Suprapubic skin (tissue), 4 donors: Measurements from ENCODE around the gene ARHGEF17. TPM values are rescaled to one million over a fixed set of nuclear protein-coding genes. Genes with fewer than 3 reads are reported as not detected.
A peak's percentile ranks its signal among the peaks of the same experiment; 100 is the strongest.

Experiments
- DNase-seq, 2 donors: peaks; one replicate each; pipeline ENCODE4 v3.0.0-alpha.2; 2019; ENCODE audit warnings: low spot score in 2 of 2
- H3K27ac ChIP-seq: fragments of 200-600 bp; sonication (generic); one replicate; pipeline ENCODE4 v1.5.1; 2019
- H3K27me3 ChIP-seq: fragments of 200-600 bp; sonication (generic); one replicate; pipeline ENCODE4 v1.5.1; 2019
- H3K36me3 ChIP-seq: fragments of 200-600 bp; sonication (generic); one replicate; pipeline ENCODE4 v1.5.1; 2019
- H3K4me1 ChIP-seq: fragments of 200-600 bp; sonication (generic); one replicate; pipeline ENCODE4 v1.5.1; 2019
- H3K4me3 ChIP-seq: fragments of 200-600 bp; sonication (generic); one replicate; pipeline ENCODE4 v1.5.1; 2019; ENCODE audit warnings: mild to moderate bottlenecking
- H3K9me3 ChIP-seq: fragments of 200-600 bp; sonication (generic); one replicate; pipeline ENCODE4 v1.5.1; 2019
- EP300 ChIP-seq: sonication (generic); formaldehyde crosslinking; IDR thresholded peaks from one replicate; pipeline ENCODE4 v1.6.1; 2017; ENCODE audit warnings: antibody characterized with exemption
- POLR2A ChIP-seq, 2 donors: fragments of 450-650 bp; IDR thresholded peaks; one replicate each; pipeline ENCODE4 v1.6.1; 2017; ENCODE audit warnings: antibody characterized with exemption in 2 of 2, mild to moderate bottlenecking in 2 of 2, moderate library complexity in 2 of 2
- POLR2AphosphoS5 ChIP-seq, 3 donors: sonication (generic); formaldehyde crosslinking; IDR thresholded peaks; one replicate each; pipeline ENCODE4 v1.6.1; 2017; ENCODE audit warnings: antibody characterized with exemption in 3 of 3
- WGBS: methylation state at CpG from one replicate; pipeline ENCODE4 v1.1.5; 2018; 5-methylcytosine and 5-hydroxymethylcytosine counted together
- total RNA-seq, 4 donors: library from RNA; depleted of rRNA; stranded (reverse); fragments of >200 nt; gene quantifications; one replicate each; pipeline ENCODE4 v1.1.0, GENCODE V29; 2016
- TF ChIP-seq, protein P1 (sequence below), 2 donors: fragments of 200-600 bp in 1 of 2; fragments of 450-650 bp in 1 of 2; sonication (generic) in 1 of 2; IDR thresholded peaks; one replicate each; pipeline ENCODE4 v1.5.1; 2016 to 2019; ENCODE audit warnings: antibody characterized with exemption in 2 of 2, mild to moderate bottlenecking in 1 of 2, moderate library complexity in 1 of 2

ARHGEF17 gene, protein sequence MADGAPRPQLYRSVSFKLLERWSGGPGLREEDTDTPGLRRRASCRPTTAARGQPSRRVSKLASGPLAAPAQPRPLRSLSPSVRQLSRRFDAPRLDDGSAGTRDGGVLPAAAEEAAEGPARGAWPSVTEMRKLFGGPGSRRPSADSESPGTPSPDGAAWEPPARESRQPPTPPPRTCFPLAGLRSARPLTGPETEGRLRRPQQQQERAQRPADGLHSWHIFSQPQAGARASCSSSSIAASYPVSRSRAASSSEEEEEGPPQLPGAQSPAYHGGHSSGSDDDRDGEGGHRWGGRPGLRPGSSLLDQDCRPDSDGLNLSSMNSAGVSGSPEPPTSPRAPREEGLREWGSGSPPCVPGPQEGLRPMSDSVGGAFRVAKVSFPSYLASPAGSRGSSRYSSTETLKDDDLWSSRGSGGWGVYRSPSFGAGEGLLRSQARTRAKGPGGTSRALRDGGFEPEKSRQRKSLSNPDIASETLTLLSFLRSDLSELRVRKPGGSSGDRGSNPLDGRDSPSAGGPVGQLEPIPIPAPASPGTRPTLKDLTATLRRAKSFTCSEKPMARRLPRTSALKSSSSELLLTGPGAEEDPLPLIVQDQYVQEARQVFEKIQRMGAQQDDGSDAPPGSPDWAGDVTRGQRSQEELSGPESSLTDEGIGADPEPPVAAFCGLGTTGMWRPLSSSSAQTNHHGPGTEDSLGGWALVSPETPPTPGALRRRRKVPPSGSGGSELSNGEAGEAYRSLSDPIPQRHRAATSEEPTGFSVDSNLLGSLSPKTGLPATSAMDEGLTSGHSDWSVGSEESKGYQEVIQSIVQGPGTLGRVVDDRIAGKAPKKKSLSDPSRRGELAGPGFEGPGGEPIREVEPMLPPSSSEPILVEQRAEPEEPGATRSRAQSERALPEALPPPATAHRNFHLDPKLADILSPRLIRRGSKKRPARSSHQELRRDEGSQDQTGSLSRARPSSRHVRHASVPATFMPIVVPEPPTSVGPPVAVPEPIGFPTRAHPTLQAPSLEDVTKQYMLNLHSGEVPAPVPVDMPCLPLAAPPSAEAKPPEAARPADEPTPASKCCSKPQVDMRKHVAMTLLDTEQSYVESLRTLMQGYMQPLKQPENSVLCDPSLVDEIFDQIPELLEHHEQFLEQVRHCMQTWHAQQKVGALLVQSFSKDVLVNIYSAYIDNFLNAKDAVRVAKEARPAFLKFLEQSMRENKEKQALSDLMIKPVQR (N-terminal part only)
- total RNA-seq: 10 to 100 TPM in 2 of 4 donors, 1 to 10 TPM in 2; 8.3 to 25.0 (median 9.7) TPM

DNA sequence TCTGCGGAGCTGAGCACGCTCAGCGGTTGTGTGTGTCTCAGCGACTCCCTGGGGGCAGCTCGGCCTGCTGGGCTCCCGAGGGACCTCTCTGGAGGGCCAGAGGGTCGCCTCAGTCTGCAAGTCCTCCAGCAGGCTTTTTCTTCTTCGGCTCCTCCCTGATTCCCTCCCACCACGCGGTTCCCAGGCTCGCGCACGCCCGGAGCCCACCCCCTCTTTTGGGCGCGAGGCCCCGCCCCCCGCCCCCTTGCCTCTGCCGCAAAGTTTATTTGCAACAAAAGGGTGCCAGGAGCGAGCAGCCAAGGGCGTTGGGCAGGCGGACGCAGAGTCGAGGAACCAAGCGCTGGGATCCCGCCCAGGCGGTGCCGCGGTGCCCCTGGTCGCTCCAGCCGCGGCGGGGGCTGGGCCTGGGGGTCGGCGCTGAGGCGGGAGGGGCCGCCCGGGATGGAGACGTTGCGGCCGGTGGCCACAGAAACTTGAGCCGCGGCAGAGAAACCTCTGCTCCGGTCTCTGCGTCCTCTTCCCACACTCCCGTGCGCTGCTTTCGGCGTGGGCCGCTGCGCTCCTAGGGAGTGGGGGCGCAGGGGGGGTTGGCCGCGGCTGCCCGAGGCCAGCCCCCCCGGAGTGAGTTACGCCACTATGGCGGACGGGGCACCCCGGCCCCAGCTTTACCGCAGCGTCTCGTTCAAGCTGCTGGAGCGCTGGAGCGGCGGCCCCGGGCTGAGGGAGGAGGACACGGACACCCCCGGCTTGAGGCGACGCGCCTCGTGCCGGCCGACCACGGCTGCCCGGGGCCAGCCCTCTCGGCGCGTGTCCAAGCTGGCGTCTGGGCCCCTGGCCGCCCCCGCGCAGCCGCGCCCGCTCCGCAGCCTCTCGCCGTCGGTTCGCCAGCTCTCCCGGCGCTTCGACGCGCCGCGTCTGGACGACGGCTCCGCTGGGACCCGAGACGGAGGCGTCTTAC, at the start of gene ARHGEF17:
Gene ARHGEF17 (plus strand): TSS at position 274 of the 958 bp plus-strand sequence. CDS start 363 bp downstream, at position 637.
- DNase-seq: peak in 1 of 2 donors; percentile 87
- H3K4me1 ChIP-seq: peaks cover 40% of the 10 kb centered on the region
- H3K4me3 ChIP-seq: peak within 1 kb of the TSS; percentile 63
- no peaks in the 10 kb centered on the region for H3K36me3 ChIP-seq
- H3K9me3 ChIP-seq: no peaks in the 10 kb centered on the region
- H3K27me3 ChIP-seq: no peaks in the 10 kb centered on the region
- no peak for TF ChIP-seq POLR2A (IDR thresholded peaks at IDR 0.05)
- TF ChIP-seq POLR2AphosphoS5 (IDR thresholded peaks at IDR 0.05): no peak
- TF ChIP-seq, protein P1, sequence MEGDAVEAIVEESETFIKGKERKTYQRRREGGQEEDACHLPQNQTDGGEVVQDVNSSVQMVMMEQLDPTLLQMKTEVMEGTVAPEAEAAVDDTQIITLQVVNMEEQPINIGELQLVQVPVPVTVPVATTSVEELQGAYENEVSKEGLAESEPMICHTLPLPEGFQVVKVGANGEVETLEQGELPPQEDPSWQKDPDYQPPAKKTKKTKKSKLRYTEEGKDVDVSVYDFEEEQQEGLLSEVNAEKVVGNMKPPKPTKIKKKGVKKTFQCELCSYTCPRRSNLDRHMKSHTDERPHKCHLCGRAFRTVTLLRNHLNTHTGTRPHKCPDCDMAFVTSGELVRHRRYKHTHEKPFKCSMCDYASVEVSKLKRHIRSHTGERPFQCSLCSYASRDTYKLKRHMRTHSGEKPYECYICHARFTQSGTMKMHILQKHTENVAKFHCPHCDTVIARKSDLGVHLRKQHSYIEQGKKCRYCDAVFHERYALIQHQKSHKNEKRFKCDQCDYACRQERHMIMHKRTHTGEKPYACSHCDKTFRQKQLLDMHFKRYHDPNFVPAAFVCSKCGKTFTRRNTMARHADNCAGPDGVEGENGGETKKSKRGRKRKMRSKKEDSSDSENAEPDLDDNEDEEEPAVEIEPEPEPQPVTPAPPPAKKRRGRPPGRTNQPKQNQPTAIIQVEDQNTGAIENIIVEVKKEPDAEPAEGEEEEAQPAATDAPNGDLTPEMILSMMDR (IDR thresholded peaks at IDR 0.05): no peak
- no peak for TF ChIP-seq EP300
- under 1% methylated on average over 22 of the region's 105 CpGs for WGBS
- peak within 1 kb of the TSS; percentile 92 for H3K27ac ChIP-seq

DNA sequence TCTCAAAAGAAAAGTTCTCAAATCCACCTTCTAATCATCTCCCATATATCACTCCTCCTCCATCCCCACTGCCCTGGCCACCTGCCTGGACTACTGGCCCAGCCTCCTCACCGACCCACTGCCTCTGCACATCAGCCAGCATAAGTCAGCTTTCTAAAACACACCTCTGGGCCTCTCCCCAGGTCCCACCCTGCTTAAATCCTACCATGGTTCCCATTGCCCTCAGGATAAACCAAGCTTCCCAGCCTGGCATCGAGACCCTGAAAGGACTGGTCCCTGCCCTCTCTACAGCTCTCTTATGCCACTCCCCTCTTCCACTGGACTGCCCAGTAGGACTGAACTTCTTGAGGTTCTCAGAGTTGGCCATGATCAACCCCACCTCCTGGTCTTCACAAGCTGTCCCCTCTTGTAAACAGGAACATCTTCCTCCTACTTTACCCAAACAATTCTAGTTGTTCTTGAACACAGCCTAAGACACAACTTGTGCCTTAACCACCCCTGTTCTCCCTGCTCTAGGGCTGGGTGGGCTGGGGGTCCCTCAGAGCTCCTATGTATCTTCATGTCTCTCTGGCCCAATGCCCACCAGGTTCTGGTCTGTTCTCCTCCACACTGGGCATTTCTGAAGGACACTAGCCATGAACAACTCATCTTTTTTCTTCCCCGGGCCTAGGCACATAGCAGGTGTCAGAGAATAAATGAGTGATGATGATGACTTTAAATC, 48.5 kb upstream of the ARHGEF17 start:
- peak in 1 of 2 donors; percentile 60 for DNase-seq
- no peak for TF ChIP-seq POLR2A (IDR thresholded peaks at IDR 0.05)
- no peak for TF ChIP-seq POLR2AphosphoS5 (IDR thresholded peaks at IDR 0.05)
- TF ChIP-seq EP300: no peak
- TF ChIP-seq, protein P1 (IDR thresholded peaks at IDR 0.05): no peak
- Histone ChIP-seq H3K4me1 (peaks cover 5% of the 10 kb centered on the region), H3K4me3 (no peak overlapping the region), H3K9me3 (no peaks in the 10 kb centered on the region), H3K36me3 (no peaks in the 10 kb centered on the region), H3K27ac (no peak overlapping the region), H3K27me3 (peaks cover 12% of the 10 kb centered on the region)
- 93% methylated on average over 3 of the region's 3 CpGs for WGBS

DNA sequence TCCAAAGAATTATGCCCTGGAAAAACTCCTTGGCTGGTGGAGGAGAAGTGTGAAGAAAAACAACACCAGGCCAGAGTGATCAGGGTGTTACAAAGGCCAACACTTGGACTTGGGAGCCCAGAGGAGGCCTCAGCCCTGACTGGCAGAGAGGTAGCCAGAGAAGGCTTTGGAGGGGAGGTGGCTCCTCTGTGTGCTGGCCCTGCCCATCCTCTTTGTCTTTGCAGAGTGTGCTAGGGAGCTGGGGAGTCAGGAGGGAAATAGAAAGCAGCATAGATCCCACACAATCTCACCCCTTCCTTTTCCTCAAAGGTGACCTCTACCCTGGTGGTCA, 48.0 kb upstream of the ARHGEF17 start:
- Histone ChIP-seq H3K27me3 (peaks cover 17% of the 10 kb centered on the region), H3K4me3 (no peak overlapping the region), H3K9me3 (no peaks in the 10 kb centered on the region), H3K4me1 (peaks cover 5% of the 10 kb centered on the region), H3K36me3 (no peaks in the 10 kb centered on the region), H3K27ac (no peak overlapping the region)
- TF ChIP-seq POLR2AphosphoS5 (IDR thresholded peaks at IDR 0.05) (no peak), EP300 (no peak), POLR2A (IDR thresholded peaks at IDR 0.05) (no peak)
- TF ChIP-seq, protein P1 (IDR thresholded peaks at IDR 0.05): no peak
- peak in 1 of 2 donors; percentile 16 for DNase-seq

DNA sequence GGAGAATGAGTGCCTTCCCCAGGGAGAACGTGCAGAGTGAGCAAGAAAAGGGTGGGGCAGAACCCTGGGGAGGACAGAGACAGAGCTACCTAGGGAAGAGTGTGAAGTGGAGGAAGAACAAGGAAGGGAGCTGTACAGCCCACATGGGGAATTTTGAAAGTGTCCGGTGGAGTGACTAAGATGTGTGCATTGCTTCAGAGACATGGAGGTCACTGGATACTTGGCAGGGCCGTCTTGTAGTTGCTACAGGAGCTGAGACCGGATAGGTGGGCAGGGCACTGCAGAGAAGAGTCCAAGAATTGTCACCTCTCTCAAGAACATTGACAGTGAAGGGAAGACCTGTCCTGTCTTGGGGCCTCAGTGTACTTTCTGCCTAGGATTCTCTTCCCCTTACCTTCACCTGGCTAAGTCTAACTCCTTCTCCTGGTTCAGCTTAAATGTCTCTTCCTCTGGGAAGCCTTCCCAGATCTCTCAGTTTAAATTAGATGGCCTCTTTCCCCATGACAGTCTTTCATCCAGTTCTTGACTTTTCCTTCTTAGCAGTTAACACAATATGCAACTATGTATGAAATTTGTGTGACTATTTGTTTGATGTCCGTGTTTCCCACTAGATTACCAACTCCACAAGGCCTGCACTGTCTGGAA, 45.1 kb upstream of the ARHGEF17 start:
- TF ChIP-seq, protein P1 (IDR thresholded peaks at IDR 0.05): no peak
- H3K4me1 ChIP-seq: peaks cover 5% of the 10 kb centered on the region
- WGBS: 71% methylated on average over 5 of the region's 5 CpGs
- H3K27me3 ChIP-seq: peaks cover 30% of the 10 kb centered on the region
- no peak overlapping the region for H3K27ac ChIP-seq
- H3K4me3 ChIP-seq: no peak overlapping the region
- H3K36me3 ChIP-seq: no peaks in the 10 kb centered on the region
- H3K9me3 ChIP-seq: no peaks in the 10 kb centered on the region
- DNase-seq: no peak
